IMR-90 (cell line): ENCODE results near the gene E2F3. TPM values are rescaled to one million over a fixed set of nuclear protein-coding genes. Genes with fewer than 3 reads are reported as not detected.

Source experiments
- ATAC-seq: fragments of 200-7000 bp; cut with Tn5 transposase; 2 replicates; pipeline ENCODE4 v1.9.1; 2020; ENCODE audit warnings: low read depth, mild to moderate bottlenecking, moderate library complexity
- BruUV-seq: library from RNA; stranded (reverse); fragments of 400-500 nt; replicated peaks from 2 replicates; lab custom pipeline; 2021; lab: Mats Ljungman, UMichigan
- CTCF ChIA-PET: fragments of 300-600 bp; formaldehyde crosslinking; extraction: SDS; loops from one replicate; lab custom pipeline; 2021; ENCODE audit warnings: antibody characterized with exemption; lab: Yijun Ruan, JAX
- POLR2A ChIA-PET: fragments of 300-600 bp; sonication (Branson Sonifier 250); formaldehyde crosslinking; loops from one replicate; lab custom pipeline; 2022; ENCODE audit warnings: antibody characterized with exemption; ENCODE audit not compliant: unreplicated experiment; lab: Charles Lee
- DNase-seq: peaks from one replicate; pipeline ENCODE4 v3.0.0; 2013
- H2AFZ ChIP-seq: replicated peaks from 2 replicates; pipeline ENCODE3; 2013; ENCODE audit warnings: low read length, mild to moderate bottlenecking; ENCODE audit not compliant: poor library complexity
- H2AK5ac ChIP-seq: 2 replicates; pipeline ENCODE4 v1.6.1; 2013; ENCODE audit warnings: low read depth, low read length, inconsistent platforms
- H2AK9ac ChIP-seq: replicated peaks from 2 replicates; pipeline ENCODE3; 2013; ENCODE audit warnings: mild to moderate bottlenecking, low read depth, low read length, moderate library complexity; ENCODE audit not compliant: poor library complexity
- H2BK120ac ChIP-seq: 2 replicates; pipeline ENCODE4 v1.6.1; 2013; ENCODE audit warnings: low read depth, low read length, inconsistent platforms
- H2BK15ac ChIP-seq: 3 replicates; pipeline ENCODE4 v1.6.1; 2013; ENCODE audit warnings: low read depth, low read length, inconsistent platforms
- H2BK20ac ChIP-seq: 2 replicates; pipeline ENCODE4 v1.6.1; 2013; ENCODE audit warnings: low read depth, mild to moderate bottlenecking, inconsistent platforms, low read length, moderate library complexity
- H2BK5ac ChIP-seq: 2 replicates; pipeline ENCODE4 v1.6.1; 2013; ENCODE audit warnings: mild to moderate bottlenecking, low read depth, low read length, inconsistent platforms; ENCODE audit not compliant: poor library complexity, severe bottlenecking
- H3K14ac ChIP-seq: replicated peaks from 2 replicates; pipeline ENCODE4 v1.6.1; 2013; ENCODE audit warnings: low read depth, low read length, inconsistent platforms
- H3K18ac ChIP-seq: 2 replicates; pipeline ENCODE4 v1.6.1; 2013; ENCODE audit warnings: low read depth, low read length, control low read depth
- H3K23ac ChIP-seq: 2 replicates; pipeline ENCODE4 v1.6.1; 2013; ENCODE audit warnings: low read depth, low read length, inconsistent platforms
- H3K27ac ChIP-seq: 2 replicates; pipeline ENCODE4 v1.5.1; 2013; ENCODE audit warnings: mild to moderate bottlenecking, control low read depth, low read length; ENCODE audit not compliant: insufficient read depth
- H3K27me3 ChIP-seq: 2 replicates; pipeline ENCODE4 v1.6.1; 2013; ENCODE audit warnings: low read length; ENCODE audit not compliant: control insufficient read depth, insufficient read depth
- H3K36me3 ChIP-seq: 2 replicates; pipeline ENCODE4 v1.6.1; 2013; ENCODE audit warnings: low read length, mixed read lengths; ENCODE audit not compliant: control insufficient read depth, insufficient read depth
- H3K4ac ChIP-seq: 2 replicates; pipeline ENCODE4 v1.6.1; 2013; ENCODE audit warnings: low read depth, low read length, inconsistent platforms
- H3K4me1 ChIP-seq: 2 replicates; pipeline ENCODE4 v1.6.1; 2013; ENCODE audit warnings: low read length, mixed read lengths; ENCODE audit not compliant: control insufficient read depth, insufficient read depth
- H3K4me2 ChIP-seq: 2 replicates; pipeline ENCODE4 v1.6.1; 2013; ENCODE audit warnings: low read depth, mild to moderate bottlenecking, control low read depth, low read length, moderate library complexity
- H3K4me3 ChIP-seq: 2 replicates; pipeline ENCODE4 v1.5.1; 2013; ENCODE audit warnings: low read depth, mild to moderate bottlenecking, control low read depth, low read length, moderate library complexity; ENCODE audit not compliant: insufficient read depth
- H3K56ac ChIP-seq: 2 replicates; pipeline ENCODE4 v1.6.1; 2013; ENCODE audit warnings: low read length, inconsistent platforms; ENCODE audit not compliant: insufficient read depth; ENCODE audit errors: extremely low read depth
- H3K79me1 ChIP-seq, 2 experiments: 2 replicates each; pipeline ENCODE4 v1.6.1; 2013; ENCODE audit warnings: low read length in 2 of 2, inconsistent platforms in 1 of 2, low read depth in 1 of 2
- H3K9ac ChIP-seq: 2 replicates; pipeline ENCODE4 v1.6.1; 2013; ENCODE audit warnings: low read depth, low read length, control low read depth
- H3K9me1 ChIP-seq: 2 replicates; pipeline ENCODE4 v1.6.1; 2013; ENCODE audit warnings: low read length, inconsistent platforms; ENCODE audit not compliant: insufficient read depth
- H3K9me3 ChIP-seq: 2 replicates; pipeline ENCODE4 v1.6.1; 2013; ENCODE audit warnings: low read length; ENCODE audit not compliant: control insufficient read depth, insufficient read depth
- H4K20me1 ChIP-seq: 2 replicates; pipeline ENCODE4 v1.6.1; 2013; ENCODE audit warnings: low read length, inconsistent platforms; ENCODE audit not compliant: insufficient read depth
- H4K5ac ChIP-seq: 2 replicates; pipeline ENCODE4 v1.6.1; 2013; ENCODE audit warnings: mild to moderate bottlenecking, low read depth, low read length, control low read depth
- H4K8ac ChIP-seq, 2 experiments: 2 replicates each; pipeline ENCODE4 v1.6.1; 2013; ENCODE audit warnings: low read depth in 2 of 2, low read length in 2 of 2, control low read depth in 1 of 2, inconsistent platforms in 1 of 2
- H4K91ac ChIP-seq: 2 replicates; pipeline ENCODE4 v1.6.1; 2013; ENCODE audit warnings: low read depth, low read length, inconsistent platforms; ENCODE audit not compliant: insufficient read depth
- BHLHE40 ChIP-seq: fragments of 150-350 bp; IDR thresholded peaks from 2 replicates; pipeline ENCODE4 v1.6.1; 2016; ENCODE audit warnings: mild to moderate bottlenecking, low read depth, low read length
- MXI1 ChIP-seq: IDR thresholded peaks from 2 replicates; pipeline ENCODE4 v1.6.1; 2012; ENCODE audit warnings: low read depth, mild to moderate bottlenecking, low read length, moderate library complexity, borderline replicate concordance
- WGBS, 2 experiments: methylation state at CpG; one replicate each; pipeline versions ENCODE4 v1.1.5 to v1.1.7; 2013; ENCODE audit warnings: missing lambda C conversion rate in 2 of 2; ENCODE audit not compliant: insufficient read length in 1 of 2; ENCODE audit errors: extremely low coverage in 2 of 2; 5-methylcytosine and 5-hydroxymethylcytosine counted together
- dilution Hi-C: fragments of 300-500 bp; cut with HindIII; formaldehyde crosslinking; loops from one replicate; pipeline ENCODE4 v1.14.3; 2018; ENCODE audit warnings: low sequenced_read_pairs; ENCODE audit not compliant: unreplicated experiment
- in situ Hi-C: fragments of 300-500 bp; cut with MboI; formaldehyde crosslinking; loops from 3 replicates; pipeline ENCODE4 v1.14.3; 2019; ENCODE audit warnings: low sequenced_read_pairs, inconsistent platforms, mixed read lengths
- intact Hi-C: fragments of 100-400 bp; cut with micrococcal nuclease; formaldehyde crosslinking; loops from 2 replicates; pipeline ENCODE4 v1.10.0; 2022
- polyA plus RNA-seq, 3 experiments: library from polyadenylated mRNA; depleted of rRNA; stranded (reverse); fragments of >200 nt; gene quantifications; 2 replicates each; pipeline ENCODE4 v1.2.3, GENCODE V29; 2012; ENCODE audit warnings: low replicate concordance in 1 of 3
- total RNA-seq: library from RNA; depleted of rRNA; stranded (reverse); fragments of >200 nt; gene quantifications from 2 replicates; pipeline ENCODE4 v1.2.3, GENCODE V29; 2012

E2F3 gene
- total and polyA plus RNA-seq, 2 of the 4 experiments (the other 2 are of a cell fraction): 2.3 to 8.2 TPM

GRCh38 chr6:20377623-20378265, 23.9 kb upstream of the E2F3 start:
- H3K4ac ChIP-seq: peak overlapping the region; percentile 88
- ChIA-PET CTCF (interaction anchor here (1.1 to 1.5 kb wide), 3 partner anchors 67 to 150 kb away, joined by 3 to 4 read pairs (median 3); no protein-coding TSS in a partner anchor), POLR2A (interaction anchor here (0.6 to 0.9 kb wide), 2 partner anchors 10 to 25 kb away, joined by 4 read pairs; no protein-coding TSS in a partner anchor)
- H3K4me2 ChIP-seq: peak overlapping the region; percentile 59
- no peak overlapping the region for H2AK9ac ChIP-seq
- H3K56ac ChIP-seq: peak overlapping the region; percentile 50
- no TSS peak for BruUV-seq
- in situ Hi-C loops: no loop called here
- peak; percentile 67 for ATAC-seq
- no peaks in the 10 kb centered on the region for H3K36me3 ChIP-seq
- H4K91ac ChIP-seq: peak overlapping the region; percentile 83
- H3K9me1 ChIP-seq: peaks cover 6% of the 10 kb centered on the region
- H3K79me1 ChIP-seq: no peaks in the 10 kb centered on the region
- dilution Hi-C loops: no loop called here
- TF ChIP-seq BHLHE40: no peak
- TF ChIP-seq MXI1: no peak
- H3K9ac ChIP-seq: no peak overlapping the region; the same call in 1 of the 2 replicates
- H2BK5ac ChIP-seq: peak overlapping the region; percentile 51
- H2BK120ac ChIP-seq: peak overlapping the region; percentile 95
- H2AFZ ChIP-seq: no peak overlapping the region
- H2BK15ac ChIP-seq: peak overlapping the region; percentile 72; the same call in 1 of the 3 replicates
- peak overlapping the region; percentile 77; the same call in 1 of the 2 replicates for H3K18ac ChIP-seq
- intact Hi-C loops: no loop called here
- H3K9me3 ChIP-seq: 0 out of 2 replicates have a peak, but pooled peaks cover 5% of the 10 kb centered on the region
- H2BK20ac ChIP-seq: peak overlapping the region; percentile 96
- H3K4me1 ChIP-seq: peaks cover 9% of the 10 kb centered on the region
- peak overlapping the region; percentile 63; the same call in 1 of the 2 replicates for H3K14ac ChIP-seq
- H3K27ac ChIP-seq: peak overlapping the region; percentile 31
- H2AK5ac ChIP-seq: peak overlapping the region; percentile 79
- H4K8ac ChIP-seq: peak overlapping the region; percentile 59 to 80; a peak in 3 of 4 replicates
- peak; percentile 87 for DNase-seq
- no peaks in the 10 kb centered on the region for H3K27me3 ChIP-seq
- no peak overlapping the region; the same call in 1 of the 2 replicates for H4K5ac ChIP-seq
- H4K20me1 ChIP-seq: no peaks in the 10 kb centered on the region
- 0% methylated on average over 2 of the region's 5 CpGs; no CpG with 5 or more reads in 1 of the 2 experiments for whole genome bisulfite sequencing, 2 experiments
- H3K23ac ChIP-seq: peak overlapping the region; percentile 69
- H3K4me3 ChIP-seq: no peak overlapping the region
